ENCODE data around the gene RCAN1.

GRCh38 chr21:34612056-34612455, 2.9 kb downstream of the RCAN1 start:
- TF ChIP-seq REST (IDR thresholded peaks at IDR 0.05; ENCODE audit: insufficient read depth in 1 of 2, low read depth in 2 of 2, low read length in 2 of 2): no peak
- no peak for TF ChIP-seq POLR2AphosphoS5 (IDR thresholded peaks at IDR 0.05; ENCODE audit: low read depth, low read length)
- no peak for TF ChIP-seq TAF1 (IDR thresholded peaks at IDR 0.05; ENCODE audit: borderline replicate concordance, insufficient read depth, low read length)
